Measurements from ENCODE around the gene FOXD1.
"Not testable (repeated sequence)": the region's sequence is repeated elsewhere in the genome, so short reads cannot be mapped to it uniquely, and the experiment has no call there.

Gene FOXD1

DNA sequence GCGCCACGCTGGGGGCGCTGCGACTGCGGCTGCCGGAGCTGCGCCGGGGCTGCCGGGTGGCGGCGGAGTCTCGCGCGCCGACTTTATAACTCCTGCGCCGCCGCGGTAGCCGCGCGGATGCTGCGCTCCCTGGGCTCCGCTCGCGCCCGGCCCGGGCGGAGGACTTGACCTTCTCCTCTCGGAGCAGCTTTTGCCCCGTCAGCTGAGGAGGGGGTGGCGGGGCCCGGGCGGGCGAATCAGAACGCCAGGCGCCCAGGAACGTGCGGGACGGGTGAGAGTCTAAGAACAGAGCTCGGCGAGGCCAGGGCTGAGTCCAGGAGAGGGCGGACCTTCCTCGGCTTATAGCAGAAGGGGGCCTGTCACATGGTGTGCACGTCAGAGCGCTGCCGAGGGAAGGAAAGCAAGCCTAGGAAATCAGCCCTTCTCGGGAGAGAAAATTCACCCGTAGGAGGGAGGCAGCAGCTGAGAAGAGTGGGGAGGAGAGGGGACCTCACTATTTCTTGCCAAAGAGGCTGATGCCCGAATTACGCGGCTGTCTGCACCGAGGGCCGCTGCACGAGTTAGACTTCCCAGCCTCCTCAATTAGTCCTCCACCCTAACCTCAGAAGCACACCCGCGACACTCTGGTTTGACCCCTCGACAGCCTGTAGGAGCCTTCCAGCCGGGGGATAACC is at the start of gene FOXD1:
TSS of gene FOXD1 (minus strand) at position 315 of the 674 bp plus-strand sequence. CDS start 415 bp downstream, outside the sequence.
- peak; percentile 94 for DNase-seq

DNA sequence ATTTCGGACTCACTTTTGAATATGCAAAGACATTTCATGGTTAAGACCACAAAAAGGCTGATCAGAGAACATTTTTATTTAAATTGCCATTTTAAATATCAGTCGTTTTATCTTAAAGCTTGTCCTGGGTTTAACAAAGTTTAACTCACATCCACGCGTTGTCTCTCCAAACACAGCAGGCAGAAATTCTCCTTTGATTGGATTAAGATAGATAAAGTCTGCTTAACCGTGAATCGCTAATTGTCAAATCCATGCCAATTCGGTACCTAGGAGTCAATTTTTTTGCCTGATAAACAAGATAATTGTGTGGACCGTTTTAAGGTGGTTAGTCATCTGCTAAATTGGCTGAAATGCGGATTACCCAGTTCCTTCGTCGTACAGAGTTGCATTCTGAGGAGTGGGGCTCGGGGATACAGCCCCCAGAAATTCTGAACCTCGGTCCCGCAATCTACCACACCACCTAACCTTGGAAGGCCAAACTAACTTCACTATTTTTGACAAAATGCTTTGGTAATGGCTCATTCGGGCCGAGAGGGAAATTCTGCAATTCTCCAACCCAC is 49.0 kb upstream of the FOXD1 start:
- DNase-seq = no peak

DNA sequence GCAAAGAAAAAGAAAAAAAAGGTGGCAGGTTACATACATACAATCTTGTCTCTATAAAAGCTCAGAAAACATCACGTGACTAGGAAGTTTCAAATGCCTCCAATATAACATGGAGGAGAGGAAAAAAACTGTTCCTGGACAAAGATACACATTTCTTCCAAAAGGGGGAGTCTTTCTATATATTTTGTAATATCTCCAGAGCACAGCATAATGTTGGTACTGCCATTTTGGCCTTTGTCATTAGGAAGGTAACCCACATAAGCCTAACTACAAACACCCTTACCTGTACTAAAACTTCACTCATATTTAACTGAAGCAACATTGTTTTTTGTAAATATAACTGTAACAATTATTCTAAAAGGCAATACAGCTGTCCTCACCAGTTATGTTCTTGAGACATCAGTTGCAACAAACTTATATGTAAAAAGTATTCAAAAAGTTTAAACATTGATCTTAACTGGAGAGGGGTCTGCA is 48.4 kb upstream of the FOXD1 start:
- DNase-seq = peak; percentile 42

DNA sequence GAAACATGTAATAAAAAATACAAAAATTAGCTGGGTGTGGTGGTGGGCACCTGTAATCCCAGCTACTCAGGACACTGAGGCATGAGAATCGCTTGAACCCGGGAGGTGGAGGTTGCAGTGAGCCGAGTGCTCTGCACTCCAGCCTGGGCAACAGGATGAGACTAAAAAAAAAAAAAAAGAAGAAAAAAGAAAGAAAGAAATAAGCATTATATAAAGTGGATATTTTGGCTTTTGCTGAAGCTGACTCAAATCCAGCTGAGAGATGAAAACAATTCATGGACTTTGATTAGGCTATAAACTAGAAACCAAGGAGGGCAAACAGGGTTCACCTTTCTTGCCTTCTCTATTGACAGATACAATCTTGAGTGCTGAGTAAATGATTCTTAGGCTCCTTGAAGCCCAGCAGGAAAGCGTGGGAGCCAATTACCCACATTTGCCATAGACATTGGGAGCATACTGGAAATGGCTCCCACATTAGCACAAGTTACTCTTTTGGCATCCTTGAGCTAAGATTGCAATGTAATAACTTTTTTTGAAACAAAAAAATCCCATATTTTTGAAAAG is 47.3 kb upstream of the FOXD1 start:
- DNase-seq = no peak

DNA sequence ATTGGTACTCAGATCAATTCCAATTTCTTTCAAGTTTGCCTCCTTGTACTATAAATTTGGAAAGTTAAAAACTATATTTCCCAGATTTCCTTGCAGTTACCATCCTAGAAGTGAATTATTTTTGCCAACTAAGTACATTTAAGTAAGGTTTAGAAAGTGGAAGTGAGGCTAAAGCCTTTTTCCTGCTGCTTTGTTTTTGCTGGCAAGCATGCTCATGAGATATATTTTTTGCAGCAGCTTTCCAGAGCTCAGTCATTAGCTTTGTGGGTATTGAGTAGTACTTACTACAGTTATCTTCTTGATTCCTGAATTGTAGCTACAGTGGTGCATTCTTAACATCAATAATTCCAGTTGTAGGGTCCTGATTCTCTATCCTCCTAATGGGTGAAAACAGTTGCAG is 46.1 kb upstream of the FOXD1 start:
- DNase-seq = no peak

DNA sequence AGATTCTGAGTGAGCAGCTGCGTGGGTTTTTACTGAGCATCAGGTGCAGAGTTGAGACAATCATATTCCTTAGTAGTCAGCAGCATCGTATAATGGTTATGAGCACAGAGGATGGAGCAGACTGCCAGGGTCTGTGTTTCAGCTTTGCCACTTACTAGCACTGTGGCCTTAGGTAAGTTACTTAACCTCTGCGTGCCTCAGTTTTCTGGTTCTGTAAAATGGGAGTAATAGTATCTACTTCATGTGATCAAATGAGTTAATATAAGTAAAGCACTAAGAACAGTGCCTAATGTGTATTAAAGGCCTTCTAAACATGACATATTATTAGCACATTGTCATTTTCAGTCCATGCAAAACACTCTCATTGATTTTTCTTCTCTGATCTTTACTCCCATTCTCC is 44.8 kb upstream of the FOXD1 start:
- DNase-seq = no peak

DNA sequence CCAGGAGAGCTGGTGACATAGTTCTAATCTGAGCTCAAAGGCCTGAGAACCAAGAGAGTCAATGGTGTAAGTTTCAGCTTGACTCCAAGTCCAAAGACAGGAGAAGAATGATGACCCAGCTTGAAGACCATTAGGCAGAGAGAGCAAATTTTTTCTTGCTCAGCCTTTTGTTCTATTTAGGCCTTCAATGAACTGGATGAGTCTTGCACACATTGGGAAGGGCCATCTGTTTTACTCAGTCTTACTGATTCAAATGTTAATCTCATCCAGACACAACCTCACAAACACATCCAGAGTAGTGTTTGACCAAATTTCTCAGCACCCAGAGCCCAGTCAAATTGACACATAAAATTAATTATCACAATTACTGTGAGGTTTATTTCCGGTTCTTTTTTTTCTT is 42.6 kb upstream of the FOXD1 start:
- no peak for DNase-seq

DNA sequence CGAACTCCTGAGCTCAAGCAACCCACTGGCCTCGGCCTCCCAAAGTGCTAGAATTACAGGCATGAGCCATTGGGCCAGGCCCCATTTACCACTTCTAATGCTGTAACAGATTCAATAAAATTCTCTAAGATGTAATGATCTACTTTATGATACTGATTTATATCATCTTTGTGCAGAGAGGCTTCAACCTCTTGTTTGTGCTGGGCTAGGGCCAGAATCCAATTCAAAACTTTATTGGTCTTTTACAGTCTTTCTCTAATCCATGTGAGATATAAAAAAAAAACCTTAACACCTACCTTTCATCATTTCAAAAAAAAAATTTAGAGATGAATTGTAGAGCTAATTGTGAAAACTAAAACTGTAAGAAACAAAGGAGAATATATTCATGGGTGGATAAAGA is 41.5 kb upstream of the FOXD1 start:
- no peak for DNase-seq

DNA sequence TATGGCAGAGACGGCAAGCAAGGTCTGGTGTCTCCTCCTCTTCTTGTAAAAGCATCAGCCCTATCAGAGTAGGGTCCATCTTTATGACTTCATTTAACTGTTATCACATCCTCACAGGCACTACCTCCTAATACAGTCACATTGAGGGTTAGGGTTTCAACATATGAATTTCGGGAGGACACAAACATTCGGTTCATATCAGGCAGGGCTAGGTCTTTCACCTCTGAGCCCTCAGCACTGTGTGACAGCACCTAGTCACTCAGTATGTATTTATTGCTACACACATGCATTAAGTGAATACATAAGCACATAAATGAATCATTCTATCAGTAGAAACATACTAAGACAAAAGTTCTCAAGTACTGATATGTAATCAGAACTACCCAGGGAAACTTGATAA is 40.2 kb upstream of the FOXD1 start:
- no peak for DNase-seq

DNA sequence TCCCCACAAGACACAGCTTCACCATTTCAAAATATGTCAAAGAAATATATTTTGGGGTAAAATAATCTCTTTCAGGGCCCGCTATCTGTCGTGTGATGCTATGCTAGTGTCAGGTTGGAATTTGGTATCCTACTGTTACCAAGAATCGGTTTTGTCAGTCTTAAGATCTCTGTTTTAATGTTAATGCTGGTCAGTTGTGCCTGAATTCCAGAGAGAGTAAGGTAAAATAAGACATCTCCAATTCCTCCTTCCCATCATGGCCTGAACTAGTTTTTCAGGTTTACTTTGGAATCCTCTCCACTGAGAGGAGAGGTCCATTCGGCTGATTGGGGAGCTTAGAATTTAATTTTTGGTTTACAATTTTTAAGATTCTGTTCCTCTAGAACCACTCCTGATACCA is 39.2 kb upstream of the FOXD1 start:
- no peak for DNase-seq

DNA sequence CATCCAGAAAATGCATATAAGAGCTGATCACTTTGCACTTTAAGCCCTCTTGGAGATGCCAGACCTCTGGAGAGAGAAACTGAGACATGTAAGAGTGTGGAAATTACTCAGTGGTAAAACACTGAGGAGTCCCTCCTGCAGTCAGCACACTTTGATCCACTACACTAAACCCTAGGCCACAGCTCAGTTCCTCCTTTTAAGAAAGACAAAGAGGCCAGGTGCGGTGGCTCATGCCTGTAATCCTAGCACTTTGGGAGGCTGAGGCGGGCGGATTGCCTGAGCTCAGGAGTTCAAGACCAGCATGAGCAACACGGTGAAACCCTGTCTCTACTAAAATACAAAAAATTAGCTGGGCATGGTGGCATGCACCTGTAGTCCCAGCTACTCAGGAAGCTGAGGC is 38.7 kb upstream of the FOXD1 start:
- DNase-seq = not testable (repeated sequence)

DNA sequence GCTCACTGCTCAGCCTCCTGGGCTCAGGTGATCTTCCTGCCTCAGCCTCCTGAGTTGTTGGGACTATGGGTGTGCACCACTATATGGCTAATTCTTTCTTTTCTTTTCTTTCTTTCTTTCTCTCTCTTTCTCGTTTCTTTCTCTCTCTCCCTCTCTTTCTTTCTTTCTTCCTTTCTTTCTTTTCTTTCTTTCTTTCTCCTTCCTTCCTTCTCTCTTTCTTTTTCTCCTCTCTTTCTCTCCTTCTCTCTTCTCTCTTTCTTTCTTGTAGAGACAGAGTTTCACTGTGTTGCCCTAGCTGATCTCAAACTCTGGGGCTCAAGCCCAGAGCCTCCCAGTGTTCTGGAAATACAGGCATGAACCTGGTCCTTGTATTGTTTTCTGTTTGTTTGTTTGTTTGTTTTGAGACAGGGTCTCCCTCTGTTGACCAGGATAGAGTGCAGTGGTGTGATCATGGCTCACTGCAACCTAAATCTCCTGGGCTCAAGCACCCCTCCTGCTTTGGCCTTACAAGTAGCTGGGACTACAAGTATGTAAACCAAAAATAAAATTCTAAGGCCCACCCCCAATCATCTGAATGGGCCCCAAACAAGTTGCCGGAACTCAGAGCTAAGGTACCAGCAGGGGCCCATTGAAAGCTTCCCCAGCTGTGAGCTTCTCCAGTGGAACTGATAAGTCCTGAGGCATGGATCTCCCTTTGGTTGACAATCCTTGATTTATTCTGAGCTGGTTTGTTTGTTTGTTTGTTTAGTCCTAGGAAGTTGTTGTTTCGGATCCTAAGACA is 37.7 kb upstream of the FOXD1 start:
- DNase-seq = no peak

DNA sequence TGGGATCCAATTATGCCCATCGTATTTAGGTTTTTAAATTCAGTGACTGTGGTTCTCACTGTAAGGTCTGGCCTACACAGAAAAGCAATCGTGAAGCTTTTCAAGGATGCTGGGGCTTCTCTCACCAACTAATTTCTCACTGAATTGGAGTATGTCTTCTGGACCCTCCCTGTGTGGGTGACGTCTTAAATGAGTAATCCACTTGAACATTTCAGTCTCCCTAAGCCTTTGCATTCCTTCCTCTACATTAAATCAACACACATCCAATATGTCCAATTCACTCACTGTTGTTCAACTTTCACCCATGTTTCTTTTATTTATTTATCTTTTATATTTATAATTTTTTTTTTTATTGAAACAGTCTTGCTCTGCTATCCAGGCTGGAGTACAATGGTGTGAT is 37.1 kb upstream of the FOXD1 start:
- no peak for DNase-seq

DNA sequence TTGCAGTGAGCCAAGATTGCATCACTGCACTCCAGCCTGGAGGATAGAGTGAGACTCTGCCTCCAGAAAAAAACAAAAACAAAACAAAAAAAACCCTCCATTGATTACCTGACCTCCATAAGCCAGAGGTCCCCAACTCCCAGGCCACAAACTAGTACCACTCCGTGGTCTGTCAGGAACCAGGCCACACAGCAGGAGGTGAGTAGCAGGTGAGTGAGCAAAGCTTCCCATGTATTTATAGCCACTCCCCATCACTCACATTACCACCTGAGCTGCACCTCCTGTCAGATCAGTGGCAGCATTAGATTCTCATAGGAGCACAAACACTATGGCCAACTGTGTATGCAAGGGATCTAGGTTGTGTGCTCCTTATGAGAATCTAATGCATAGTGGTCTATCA is 35.9 kb upstream of the FOXD1 start:
- DNase-seq = no peak

DNA sequence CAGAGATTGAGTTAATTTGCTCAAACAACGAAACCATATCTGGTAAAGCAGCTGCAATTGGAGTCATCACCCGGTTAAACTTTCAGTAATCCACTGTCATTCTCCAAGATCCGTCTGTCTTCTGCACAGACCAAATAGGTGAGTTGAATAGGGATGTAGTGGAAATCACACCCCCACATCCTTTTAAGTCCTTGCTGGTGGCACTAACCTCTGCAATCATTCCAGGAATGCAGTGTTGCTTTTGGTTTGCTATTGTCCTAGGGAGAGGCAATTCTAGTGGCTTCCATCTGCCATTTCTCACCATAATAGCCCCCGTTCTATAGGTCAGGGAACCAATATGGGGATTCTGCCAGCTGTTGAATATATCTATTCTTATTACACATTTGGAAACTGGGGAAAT is 35.1 kb upstream of the FOXD1 start:
- no peak for DNase-seq

DNA sequence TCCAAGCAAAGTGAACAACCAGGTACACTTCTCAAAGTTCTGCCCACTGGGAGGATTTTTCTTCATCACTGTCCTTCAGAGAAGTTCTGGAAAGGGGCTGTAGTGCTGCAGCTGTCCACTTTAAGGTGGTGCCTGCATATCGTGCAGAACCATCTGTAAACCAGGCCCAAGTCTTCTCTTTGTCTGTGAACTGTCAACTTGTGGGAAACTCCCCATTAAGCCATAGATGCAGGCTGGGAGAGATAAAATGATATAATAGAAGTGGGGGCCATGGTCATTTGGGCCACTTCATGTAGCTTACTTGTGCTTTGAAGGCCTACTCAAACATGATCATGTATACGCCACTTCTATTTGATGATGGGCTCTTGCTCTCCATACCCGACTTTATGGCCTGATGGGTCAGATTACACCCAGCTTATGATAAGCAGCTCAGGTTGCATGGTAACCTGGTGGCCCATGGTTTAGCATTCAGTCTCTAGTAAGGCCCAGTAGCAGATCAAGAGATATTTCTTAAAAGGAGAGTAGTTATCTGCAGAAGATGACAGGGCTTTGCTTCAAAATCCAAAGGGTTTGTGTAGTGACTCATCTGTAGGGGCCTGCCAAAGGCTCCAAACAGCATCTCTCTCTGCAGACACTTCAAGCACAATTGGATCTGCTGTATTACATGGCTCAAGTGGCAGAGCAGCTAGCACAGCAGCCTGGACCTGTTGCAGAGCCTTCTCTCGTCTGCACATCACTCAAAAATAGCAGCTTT is 34.0 kb upstream of the FOXD1 start:
- DNase-seq = no peak

DNA sequence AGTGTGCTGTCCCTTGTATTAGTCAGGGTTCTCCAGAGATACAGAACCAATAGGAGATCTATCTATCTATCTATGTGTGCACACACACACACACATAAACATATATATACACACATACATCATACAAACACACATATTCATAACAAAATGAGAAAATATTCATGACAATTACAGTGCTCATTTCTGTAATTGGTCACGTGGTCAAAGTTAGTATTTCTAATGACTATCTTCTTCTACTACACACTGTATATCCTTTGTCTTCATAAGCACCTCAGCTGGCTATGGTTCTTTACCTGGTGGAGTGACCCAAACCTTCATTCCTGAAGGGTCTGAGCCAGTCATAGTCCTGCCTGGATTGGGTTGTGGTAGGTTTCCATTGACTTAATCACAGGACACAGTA is 31.9 kb upstream of the FOXD1 start:
- no peak for DNase-seq

DNA sequence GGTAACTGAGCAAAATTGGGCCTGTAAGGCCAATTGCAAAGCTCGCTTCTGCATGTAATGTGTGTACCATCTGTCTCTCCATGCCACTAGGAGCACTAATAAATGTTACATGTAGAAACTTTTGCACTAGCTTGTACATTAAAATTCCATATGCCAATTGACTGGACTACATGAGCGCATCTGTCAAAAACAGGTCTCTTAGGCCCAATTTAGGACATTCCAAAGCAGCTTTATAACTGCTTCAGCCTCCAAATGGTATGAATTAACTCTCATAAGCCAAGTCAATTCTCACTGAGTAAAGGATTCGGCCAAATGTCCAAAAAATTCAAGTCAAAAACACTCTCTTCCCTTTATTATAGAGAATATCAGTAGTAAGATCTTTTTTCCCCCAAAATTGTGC is 23.5 kb upstream of the FOXD1 start:
- DNase-seq = no peak

DNA sequence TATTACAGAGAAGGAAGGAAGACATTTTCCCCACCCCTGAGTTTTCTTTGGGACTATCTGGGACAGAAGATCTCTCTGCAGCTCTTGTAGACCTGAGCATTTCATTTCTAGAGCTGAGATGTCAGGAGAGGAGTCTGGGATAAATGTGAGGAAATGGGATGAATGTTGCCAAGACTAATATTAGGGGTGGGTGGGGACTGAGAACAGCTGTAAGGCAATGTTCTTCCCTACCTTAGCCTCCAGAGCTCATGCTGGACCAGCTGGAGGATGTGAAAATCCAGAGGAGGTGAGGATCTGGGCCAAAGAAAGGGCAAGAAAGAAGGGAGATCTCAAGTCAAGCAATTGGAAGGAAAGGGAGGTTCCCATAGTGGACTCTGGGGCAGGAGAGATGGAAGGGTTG is 23.1 kb upstream of the FOXD1 start:
- no peak for DNase-seq

DNA sequence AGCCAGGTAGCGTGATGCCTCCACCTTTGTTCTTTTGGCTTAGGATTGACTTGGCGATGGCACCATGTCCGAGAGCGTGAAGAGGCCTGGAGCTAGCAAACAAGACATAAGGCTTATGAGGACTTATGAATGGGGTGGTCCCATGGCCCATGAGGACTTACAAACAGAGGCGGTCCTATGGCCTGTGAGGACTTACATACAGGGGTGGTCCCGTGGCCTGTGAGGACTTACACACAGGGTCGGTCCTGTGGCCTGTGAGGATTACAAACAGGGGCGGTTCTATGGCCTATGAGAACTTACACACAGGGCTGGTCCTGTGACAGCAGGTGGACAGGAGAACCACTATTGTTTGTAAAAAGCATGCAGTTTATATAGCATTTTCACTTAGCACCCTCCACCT is 21.3 kb upstream of the FOXD1 start:
- DNase-seq = no peak

DNA sequence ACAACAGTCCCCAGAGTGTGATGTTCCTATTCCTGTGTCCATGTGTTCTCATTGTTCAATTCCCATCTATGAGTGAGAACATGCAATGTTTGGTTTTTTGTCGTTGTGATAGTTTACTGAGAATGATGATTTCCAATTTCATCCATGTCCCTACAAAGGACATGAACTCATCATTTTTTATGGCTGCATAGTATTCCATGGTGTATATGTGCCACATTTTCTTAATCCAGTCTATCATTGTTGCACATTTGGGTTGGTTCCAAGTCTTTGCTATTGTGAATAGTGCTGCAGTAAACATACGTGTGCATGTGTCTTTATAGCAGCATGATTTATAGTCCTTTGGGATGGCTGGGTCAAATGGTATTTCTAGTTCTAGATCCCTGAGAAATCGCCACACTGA is 20.1 kb upstream of the FOXD1 start:
- DNase-seq = not testable (repeated sequence)

DNA sequence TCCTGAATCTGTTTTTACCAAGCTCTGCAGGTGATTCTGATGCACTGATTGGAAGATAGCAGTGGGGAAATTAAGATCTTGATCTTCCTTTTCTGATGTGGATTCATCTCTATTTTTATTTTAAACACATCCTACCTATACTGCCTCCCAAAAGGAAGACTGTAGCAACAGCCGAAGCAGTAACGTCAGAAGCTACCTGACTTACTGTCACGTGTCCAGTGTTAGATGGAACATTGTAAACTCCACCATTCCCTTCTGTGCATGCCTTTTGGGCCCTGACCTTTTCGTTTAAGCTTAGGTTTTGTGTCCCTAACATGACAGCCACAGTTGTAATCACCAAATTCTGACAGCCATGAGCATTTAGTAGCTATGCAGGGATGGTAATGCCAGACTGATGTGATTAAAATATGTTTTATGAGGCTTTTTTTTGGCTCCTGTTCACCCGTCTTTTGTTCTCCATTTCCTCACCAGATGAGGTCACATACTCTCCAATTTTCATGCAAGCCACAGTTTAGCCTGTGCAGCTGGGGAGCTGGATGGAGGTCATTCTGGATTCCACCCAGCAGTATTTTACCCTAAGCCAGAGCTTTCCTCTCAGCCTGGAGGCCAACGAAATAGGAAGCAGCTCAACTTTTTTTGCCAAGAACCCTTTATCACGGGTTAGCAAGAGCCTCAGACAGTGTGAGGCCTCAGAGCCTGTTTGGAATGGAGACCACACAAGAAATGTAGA is 15.6 kb upstream of the FOXD1 start:
- no peak for DNase-seq
